Measurements from ENCODE around the gene PCID2.

DNA sequence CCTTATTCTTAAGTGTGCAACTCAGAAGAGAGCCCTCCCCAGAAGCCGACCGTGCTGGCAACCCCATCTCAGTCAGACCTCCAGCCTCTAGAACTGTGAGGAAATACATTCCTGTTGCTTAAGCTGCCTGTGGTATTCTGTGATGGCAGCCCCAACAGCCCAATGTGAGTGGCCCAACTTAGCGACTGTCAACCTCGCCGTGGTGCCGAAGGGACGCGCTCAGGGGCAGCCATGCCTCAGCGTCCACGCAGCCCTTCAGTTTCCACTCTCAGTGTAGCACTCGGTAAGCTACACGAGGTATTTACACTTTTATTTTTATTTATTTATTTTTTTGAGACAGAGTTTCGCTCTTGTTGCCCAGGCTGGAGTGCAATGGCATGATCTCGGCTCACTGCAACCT, 31.6 kb downstream of the PCID2 start:
- TF ChIP-seq CHD2 (IDR thresholded peaks at IDR 0.05; ENCODE audit: low read length, partially characterized antibody) (no peak), CTCF (IDR thresholded peaks at IDR 0.05) (no peak), FOXM1 (IDR thresholded peaks at IDR 0.05; ENCODE audit: low read depth) (no peak), SIN3A (IDR thresholded peaks at IDR 0.05; ENCODE audit: borderline replicate concordance, low read depth, low read length) (no peak), RAD21 (IDR thresholded peaks at IDR 0.05; ENCODE audit: low read length) (no peak), POLR2AphosphoS5 (IDR thresholded peaks at IDR 0.05; ENCODE audit: low read depth, low read length) (no peak), IRF3 (IDR thresholded peaks at IDR 0.05; ENCODE audit: low read depth, low read length) (no peak), GABPA (IDR thresholded peaks at IDR 0.05; ENCODE audit: low read depth) (no peak)

Measured in SK-N-SH (cell line).